Effector CD8-positive, alpha-beta T cell (primary cell): ENCODE measurements around the gene MTR.

Experiments used
- DNase-seq: peaks from one replicate; lab custom pipeline; 2025; lab: John Stamatoyannopoulos, UW

Gene MTR

DNA sequence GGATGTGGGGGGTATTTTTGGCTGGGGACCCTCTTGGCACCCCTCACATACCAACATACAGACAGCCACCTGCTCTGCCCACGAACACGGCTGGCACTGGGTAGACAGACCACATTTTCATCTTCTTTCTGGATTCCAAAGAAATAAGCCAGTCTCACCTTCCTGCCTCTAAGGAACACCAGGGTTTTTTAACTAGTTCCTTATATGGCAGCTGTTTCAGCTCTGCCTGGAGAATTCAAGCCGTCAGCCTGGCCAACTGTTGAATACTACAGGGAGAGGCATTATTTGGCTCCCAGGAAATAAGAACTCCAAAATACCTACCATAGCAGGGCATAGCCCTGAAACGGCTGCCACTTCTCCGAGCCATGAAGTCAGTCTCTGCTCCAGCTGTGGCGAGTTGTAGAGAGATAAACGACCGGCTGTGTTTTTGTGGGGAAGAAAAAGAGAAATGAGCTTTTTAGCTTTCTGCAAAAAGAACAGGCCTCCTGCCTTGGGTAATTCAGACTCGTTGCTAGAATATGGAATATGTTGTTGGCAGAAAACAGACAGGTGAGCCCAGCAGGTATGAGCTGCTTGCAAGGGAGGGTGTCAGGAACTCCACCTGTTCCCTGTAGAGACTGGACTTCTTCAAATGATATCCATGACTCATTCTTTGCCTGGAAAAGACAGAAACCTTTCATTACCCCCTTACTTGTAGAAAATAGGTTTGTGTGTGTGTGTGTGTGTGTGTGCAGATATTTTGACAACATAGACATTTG, 157.3 kb downstream of the MTR start:
- DNase-seq, result no peak

DNA sequence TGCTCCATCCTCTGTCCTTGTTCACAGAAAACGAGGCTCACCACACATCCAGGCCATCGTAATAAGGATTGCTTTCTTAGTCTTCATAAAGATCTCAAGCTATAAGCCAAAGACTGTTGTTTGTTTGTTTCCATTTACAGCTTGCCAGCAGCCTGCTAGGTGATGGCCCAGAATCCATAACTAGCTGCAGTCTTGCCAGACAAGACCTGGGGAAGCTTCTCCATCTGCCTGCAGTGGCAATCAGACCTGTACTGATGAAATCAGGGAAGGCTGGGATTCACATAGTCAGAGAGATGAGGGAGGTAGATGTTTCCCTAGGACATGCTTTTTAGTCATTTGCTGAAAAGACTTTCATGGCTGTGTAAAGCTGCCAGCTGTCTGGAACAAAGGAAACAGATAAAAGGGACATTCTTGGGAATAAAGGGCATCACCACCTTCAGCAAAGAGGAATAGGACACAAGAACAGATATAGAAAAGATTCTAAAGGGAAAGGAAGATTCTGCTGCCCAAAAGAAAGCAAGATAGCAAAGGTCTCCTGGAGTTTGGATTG, 158.1 kb downstream of the MTR start:
- DNase-seq, result no peak
